GM19395 (cell line): ENCODE results near the gene FJX1.
"Not testable (repeated sequence)": the region's sequence is repeated elsewhere in the genome, so short reads cannot be mapped to it uniquely, and the experiment has no call there.

Source experiments
- ATAC-seq: cut with Tn5 transposase; IDR thresholded peaks from one replicate; pipeline ENCODE4 v1.9.1; 2021; ENCODE audit warnings: mild to moderate bottlenecking, moderate library complexity; ENCODE audit not compliant: unreplicated experiment

FJX1 gene

DNA sequence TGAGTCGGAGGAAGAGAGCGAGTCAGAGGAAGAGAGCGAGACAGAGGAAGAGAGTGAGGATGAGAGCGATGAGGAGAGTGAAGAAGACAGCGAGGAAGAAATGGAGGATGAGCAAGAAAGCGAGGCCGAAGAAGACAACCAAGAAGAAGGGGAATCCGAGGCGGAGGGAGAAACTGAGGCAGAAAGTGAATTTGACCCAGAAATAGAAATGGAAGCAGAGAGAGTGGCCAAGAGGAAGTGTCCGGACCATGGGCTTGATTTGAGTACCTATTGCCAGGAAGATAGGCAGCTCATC, 45.1 kb downstream of the FJX1 start:
- no peak for ATAC-seq

DNA sequence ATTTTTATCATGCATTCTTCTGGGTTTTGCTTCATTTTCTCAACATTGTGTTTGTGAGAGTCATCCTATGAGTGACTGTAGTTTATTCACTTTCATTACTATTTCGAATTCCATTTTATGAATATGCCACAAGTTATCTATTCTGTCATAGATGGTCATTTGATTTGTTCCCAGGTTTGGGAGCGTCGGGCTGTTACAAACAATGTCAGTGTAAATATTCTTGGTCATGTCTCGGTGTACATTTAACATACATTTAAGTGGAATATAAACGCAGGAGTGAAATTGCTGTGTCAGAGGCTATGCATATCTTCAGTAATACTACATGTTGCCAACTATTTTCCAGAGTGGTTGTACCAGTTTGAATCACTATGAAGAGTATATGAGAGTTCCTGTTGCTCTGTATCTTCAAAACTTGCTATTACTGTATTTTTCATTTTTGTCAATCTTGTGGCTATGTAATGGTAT, 46.7 kb downstream of the FJX1 start:
- ATAC-seq: no peak

DNA sequence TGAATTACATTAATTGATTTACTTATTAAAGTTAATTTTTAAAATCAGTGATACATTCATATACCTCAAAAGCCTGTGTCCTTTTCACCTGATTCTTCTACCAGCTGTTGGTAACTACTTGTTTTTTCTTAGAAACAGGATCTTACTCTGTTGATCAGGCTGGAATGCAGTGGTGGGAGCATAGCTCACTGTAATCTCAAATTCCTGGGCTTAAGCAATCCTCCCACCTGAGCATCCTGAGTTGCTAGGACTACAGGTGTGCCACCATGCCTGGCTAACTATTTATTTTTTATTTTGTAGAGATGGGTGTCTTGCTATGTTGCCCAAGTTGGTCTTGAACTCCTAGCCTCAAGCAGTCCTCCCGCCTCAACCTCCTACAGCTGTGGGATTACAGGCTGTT, 49.0 kb downstream of the FJX1 start:
- ATAC-seq: no peak

DNA sequence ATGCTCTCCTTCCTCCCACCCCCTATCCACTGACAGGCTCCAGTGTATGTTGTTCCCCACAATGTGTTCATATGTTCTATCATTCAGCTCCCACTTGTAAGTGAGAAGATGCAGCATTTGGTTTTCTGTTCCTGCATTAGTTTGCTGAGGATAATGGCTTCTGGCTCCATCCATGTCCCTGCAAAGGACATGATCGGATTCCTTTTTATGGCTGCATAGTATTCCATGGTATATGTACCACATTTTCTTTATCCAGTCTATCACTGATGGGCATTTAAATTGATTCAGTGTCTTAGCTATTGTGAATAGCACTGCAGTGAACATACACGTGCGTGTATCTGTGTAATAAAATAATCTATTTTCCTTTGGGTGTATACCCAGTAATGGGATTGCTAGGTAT, 50.1 kb downstream of the FJX1 start:
- ATAC-seq: not testable (repeated sequence)
